Measurements from ENCODE around the gene CEP164.

CEP164 gene

GRCh38 chr11:117289795-117290194 is 37.9 kb upstream of the CEP164 start:
- Histone ChIP-seq H3K27ac (ENCODE audit: low read depth, low read length) (no peak overlapping the region), H3K79me2 (ENCODE audit: control insufficient read depth, low read length) (no peaks in the 10 kb centered on the region), H4K20me1 (ENCODE audit: control insufficient read depth, insufficient read depth, low read depth, low read length) (no peaks in the 10 kb centered on the region), H3K27me3 (ENCODE audit: control insufficient read depth, low read length) (no peaks in the 10 kb centered on the region), H3K4me2 (ENCODE audit: low read length) (no peak overlapping the region), H3K9me2 (replicated peaks; ENCODE audit: control insufficient read depth, low read length) (no peaks in the 10 kb centered on the region), H3K4me1 (ENCODE audit: control insufficient read depth, low read length) (no peaks in the 10 kb centered on the region), H3F3A (ENCODE audit: control insufficient read depth, insufficient read depth) (no peaks in the 10 kb centered on the region), H3K9me3 (ENCODE audit: control insufficient read depth, insufficient read depth, low read length) (no peaks in the 10 kb centered on the region), H3K4me3 (ENCODE audit: low read length) (no peak overlapping the region), H3K36me3 (ENCODE audit: control insufficient read depth, low read length) (no peaks in the 10 kb centered on the region; the same call in 1 of the 2 replicates)
- TF ChIP-seq CTCF (IDR thresholded peaks at IDR 0.05; ENCODE audit: low read depth, low read length, poor library complexity, severe bottlenecking): no peak
- TF ChIP-seq EZH2phosphoT487 (IDR thresholded peaks at IDR 0.05; ENCODE audit: borderline replicate concordance, low read length): no peak

- no peaks in the 10 kb centered on the region for H3K27me3 ChIP-seq (ENCODE audit: control insufficient read depth, low read length)
- no peak within 1 kb of the TSS for H3K27ac ChIP-seq (ENCODE audit: low read depth, low read length)
- H3K79me2 ChIP-seq (ENCODE audit: control insufficient read depth, low read length): no peaks in the 10 kb centered on the region
- H3K4me1 ChIP-seq (ENCODE audit: control insufficient read depth, low read length): no peaks in the 10 kb centered on the region
- H3K9me2 ChIP-seq (replicated peaks; ENCODE audit: control insufficient read depth, low read length): no peaks in the 10 kb centered on the region
- no peak within 1 kb of the TSS for H3K4me2 ChIP-seq (ENCODE audit: low read length)
- no peak within 1 kb of the TSS for H3K4me3 ChIP-seq (ENCODE audit: low read length)
- H3F3A ChIP-seq (ENCODE audit: control insufficient read depth, insufficient read depth): no peaks in the 10 kb centered on the region
- no peaks in the 10 kb centered on the region for H3K9me3 ChIP-seq (ENCODE audit: control insufficient read depth, insufficient read depth, low read length)
- no peaks in the 10 kb centered on the region for H4K20me1 ChIP-seq (ENCODE audit: control insufficient read depth, insufficient read depth, low read depth, low read length)
- H3K36me3 ChIP-seq (ENCODE audit: control insufficient read depth, low read length): no peaks in the 10 kb centered on the region
- TF ChIP-seq CTCF (IDR thresholded peaks at IDR 0.05; ENCODE audit: low read depth, low read length, poor library complexity, severe bottlenecking): no peak
- TF ChIP-seq EZH2phosphoT487 (IDR thresholded peaks at IDR 0.05; ENCODE audit: borderline replicate concordance, low read length): no peak
These were observed 36.8 kb upstream of the CEP164 start, which contains the start of gene BACE1-AS for GRCh38 chr11:117290809-117291396. Gene BACE1-AS, plus strand, starts transcription at chr11:117291346.

GRCh38 chr11:117292616-117293015 is 35.0 kb upstream of the CEP164 start:
- no peaks in the 10 kb centered on the region for H3K79me2 ChIP-seq (ENCODE audit: control insufficient read depth, low read length)
- H3K9me2 ChIP-seq (replicated peaks; ENCODE audit: control insufficient read depth, low read length): no peaks in the 10 kb centered on the region
- no peaks in the 10 kb centered on the region for H4K20me1 ChIP-seq (ENCODE audit: control insufficient read depth, insufficient read depth, low read depth, low read length)
- H3K4me3 ChIP-seq (ENCODE audit: low read length): no peak overlapping the region
- no peak overlapping the region for H3K4me2 ChIP-seq (ENCODE audit: low read length)
- no peak overlapping the region for H3K27ac ChIP-seq (ENCODE audit: low read depth, low read length)
- TF ChIP-seq CTCF (IDR thresholded peaks at IDR 0.05; ENCODE audit: low read depth, low read length, poor library complexity, severe bottlenecking) (no peak), EZH2phosphoT487 (IDR thresholded peaks at IDR 0.05; ENCODE audit: borderline replicate concordance, low read length) (no peak)
- no peaks in the 10 kb centered on the region for H3K36me3 ChIP-seq (ENCODE audit: control insufficient read depth, low read length)
- no peaks in the 10 kb centered on the region for H3K27me3 ChIP-seq (ENCODE audit: control insufficient read depth, low read length)
- H3K9me3 ChIP-seq (ENCODE audit: control insufficient read depth, insufficient read depth, low read length): no peaks in the 10 kb centered on the region
- H3K4me1 ChIP-seq (ENCODE audit: control insufficient read depth, low read length): no peaks in the 10 kb centered on the region
- no peaks in the 10 kb centered on the region for H3F3A ChIP-seq (ENCODE audit: control insufficient read depth, insufficient read depth)
